B cell (primary cell): ENCODE measurements around the gene HSD17B12.

Experiments
- EZH2 ChIP-seq: IDR thresholded peaks from 2 replicates; pipeline ENCODE4 v1.6.1; 2012; ENCODE audit warnings: borderline replicate concordance, low read depth, mild to moderate bottlenecking, moderate library complexity, low read length; ENCODE audit not compliant: insufficient read depth, poor library complexity, severe bottlenecking
- TF ChIP-seq, protein P1 (sequence below): fragments of 200-600 bp; IDR thresholded peaks from one replicate; pipeline ENCODE4 v1.8.0; 2022; ENCODE audit warnings: antibody characterized with exemption, mild to moderate bottlenecking

GRCh38 chr11:43856993-43857392 is 176.5 kb downstream of the HSD17B12 start:
- TF ChIP-seq, protein P1, sequence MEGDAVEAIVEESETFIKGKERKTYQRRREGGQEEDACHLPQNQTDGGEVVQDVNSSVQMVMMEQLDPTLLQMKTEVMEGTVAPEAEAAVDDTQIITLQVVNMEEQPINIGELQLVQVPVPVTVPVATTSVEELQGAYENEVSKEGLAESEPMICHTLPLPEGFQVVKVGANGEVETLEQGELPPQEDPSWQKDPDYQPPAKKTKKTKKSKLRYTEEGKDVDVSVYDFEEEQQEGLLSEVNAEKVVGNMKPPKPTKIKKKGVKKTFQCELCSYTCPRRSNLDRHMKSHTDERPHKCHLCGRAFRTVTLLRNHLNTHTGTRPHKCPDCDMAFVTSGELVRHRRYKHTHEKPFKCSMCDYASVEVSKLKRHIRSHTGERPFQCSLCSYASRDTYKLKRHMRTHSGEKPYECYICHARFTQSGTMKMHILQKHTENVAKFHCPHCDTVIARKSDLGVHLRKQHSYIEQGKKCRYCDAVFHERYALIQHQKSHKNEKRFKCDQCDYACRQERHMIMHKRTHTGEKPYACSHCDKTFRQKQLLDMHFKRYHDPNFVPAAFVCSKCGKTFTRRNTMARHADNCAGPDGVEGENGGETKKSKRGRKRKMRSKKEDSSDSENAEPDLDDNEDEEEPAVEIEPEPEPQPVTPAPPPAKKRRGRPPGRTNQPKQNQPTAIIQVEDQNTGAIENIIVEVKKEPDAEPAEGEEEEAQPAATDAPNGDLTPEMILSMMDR, result no peak
- TF ChIP-seq EZH2, result no peak
